Measurements from ENCODE around the gene GPATCH8. TPM values are rescaled to one million over a fixed set of nuclear protein-coding genes. Genes with fewer than 3 reads are reported as not detected.

Gene GPATCH8
- total RNA-seq, 1 experiment from 2014 or later = 51.5 TPM

- H3K14ac ChIP-seq (ENCODE audit: insufficient read depth, low read length) = no peak overlapping the region
- no peak overlapping the region for H3K56ac ChIP-seq (ENCODE audit: insufficient read length, low read depth, low read length)
- no peak overlapping the region for H2BK12ac ChIP-seq (ENCODE audit: insufficient read length, low read depth, low read length)
- H4K8ac ChIP-seq (replicated peaks; ENCODE audit: insufficient read length, low read depth, low read length) = no peak overlapping the region
- H3K4me1 Mint-ChIP-seq = peaks cover 22 to 36% of the 10 kb centered on the region in 2 experiments
- peaks cover 0 to 15% (median 9%) of the 10 kb centered on the region in 3 experiments; a peak in 5 of 7 replicates for H3K36me3 Mint-ChIP-seq (ENCODE audit: insufficient read depth in 1 of 3, low read depth in 3 of 3)
- no peaks in the 10 kb centered on the region for H3K79me2 ChIP-seq (ENCODE audit: insufficient read depth, low read length)
- no peak overlapping the region for H4K91ac ChIP-seq (ENCODE audit: insufficient read length, low read depth, low read length)
- H2BK15ac ChIP-seq (ENCODE audit: low read depth, low read length) = no peak overlapping the region
- no peak overlapping the region for H4K5ac ChIP-seq (ENCODE audit: insufficient read length, low read depth, low read length)
- H3K4me3 Mint-ChIP-seq = no peak overlapping the region
- H2BK20ac ChIP-seq (ENCODE audit: low read depth, low read length, poor library complexity, severe bottlenecking) = no peak overlapping the region
- H3K79me1 ChIP-seq (ENCODE audit: insufficient read depth, low read depth, low read length, poor library complexity, severe bottlenecking) = no peaks in the 10 kb centered on the region
- H3K27ac Mint-ChIP-seq = peak overlapping the region in 1 of 3 experiments; percentile 93; a peak in 3 of 7 replicates
- H3K27me3 ChIP-seq (ENCODE audit: insufficient read depth, low read length) = no peaks in the 10 kb centered on the region
- no peak overlapping the region for H3K27ac ChIP-seq (ENCODE audit: insufficient read length, low read depth, low read length)
- H3K4ac ChIP-seq (ENCODE audit: low read depth, low read length) = no peak overlapping the region
- no peak overlapping the region for H2BK120ac ChIP-seq (ENCODE audit: low read depth, low read length, poor library complexity, severe bottlenecking)
- H3K23me2 ChIP-seq (ENCODE audit: insufficient read length, low read depth, low read length, poor library complexity, severe bottlenecking) = peaks cover 12% of the 10 kb centered on the region
- no peak overlapping the region for H2AFZ ChIP-seq (ENCODE audit: low read length)
- H4K20me1 ChIP-seq (ENCODE audit: control insufficient read depth, insufficient read depth, insufficient read length) = no peaks in the 10 kb centered on the region
- H2AK5ac ChIP-seq (ENCODE audit: insufficient read length, low read length) = no peak overlapping the region
- H2BK5ac ChIP-seq (ENCODE audit: insufficient read length, low read length) = no peak overlapping the region
- no peak overlapping the region for H3T11ph ChIP-seq (ENCODE audit: low read length)
- peaks cover 2% of the 10 kb centered on the region for H3K27me3 Mint-ChIP-seq (ENCODE audit: low read depth)
- H3K4me1 ChIP-seq (ENCODE audit: insufficient read depth, low read length) = peaks cover 12% of the 10 kb centered on the region
- no peak overlapping the region for H3K9ac ChIP-seq (ENCODE audit: extremely low read depth, insufficient read length, low read length)
- no peak overlapping the region for H3K23ac ChIP-seq (ENCODE audit: insufficient read length, low read depth, low read length)
- no peak overlapping the region for H3K18ac ChIP-seq (ENCODE audit: insufficient read length, low read depth, low read length)
- WGBS (ENCODE audit: extremely low coverage, insufficient read length, low lambda C conversion rate) = no CpG with 5 or more reads among the region's 6 CpGs
- no peaks in the 10 kb centered on the region for H3K9me3 Mint-ChIP-seq
- TF ChIP-seq CTCF (conservative IDR thresholded peaks at IDR 0.05) = no peak
- H3K9me3 ChIP-seq (ENCODE audit: control insufficient read depth, low read depth, low read length) = no peaks in the 10 kb centered on the region
- no peak overlapping the region for H3K4me2 ChIP-seq (ENCODE audit: insufficient read depth, insufficient read length, low read length)
- DNase-seq = no peak
These were observed 144.2 kb downstream of the GPATCH8 start for GRCh38 chr17:44359006-44359405.
